GM13977 (cell line): ENCODE results near the gene NQO2.
"Not testable (repeated sequence)": the region's sequence is repeated elsewhere in the genome, so short reads cannot be mapped to it uniquely, and the experiment has no call there.

Experiments
- DNase-seq: peaks from one replicate; pipeline ENCODE4 v3.0.0; 2012; ENCODE audit warnings: low spot score
- CTCF ChIP-seq: IDR thresholded peaks from 2 replicates; pipeline ENCODE4 v1.5.1; 2012; ENCODE audit warnings: mild to moderate bottlenecking, control low read depth; ENCODE audit not compliant: insufficient read depth; ENCODE audit errors: extremely low read depth, missing control alignments
- in situ Hi-C: fragments of 300-500 bp; cut with MboI; formaldehyde crosslinking; loops from one replicate; pipeline ENCODE4 v1.12.0; 2022; ENCODE audit warnings: low sequenced_read_pairs, low pct_unique_long_range_greater_than_20kb, mixed read lengths, inconsistent platforms; ENCODE audit not compliant: unreplicated experiment

NQO2 gene

GRCh38 chr6:2998998-2999617, 586 bp upstream of the NQO2 start:
- DNase-seq: no peak
- in situ Hi-C loops: no loop called here
- no peak for TF ChIP-seq CTCF

GRCh38 chr6:3001146-3001772, 1.6 kb downstream of the NQO2 start:
- no peak for DNase-seq
- no peak for TF ChIP-seq CTCF
- in situ Hi-C loops: no loop called here

GRCh38 chr6:3001773-3002293, 2.1 kb downstream of the NQO2 start:
- in situ Hi-C loops: no loop called here

GRCh38 chr6:3003226-3003625, 3.5 kb downstream of the NQO2 start:
- in situ Hi-C loops, DNase-seq: not testable (repeated sequence)

More at GRCh38 chr6:3001773-3002293, 2.1 kb downstream of the NQO2 start:
- peak; percentile 47 for TF ChIP-seq CTCF
- peak; percentile 74 for DNase-seq

- TF ChIP-seq CTCF: no peak
- no peak for DNase-seq
- in situ Hi-C loops: no loop called here
Observed at GRCh38 chr6:3005077-3005476, 5.4 kb downstream of the NQO2 start.

GRCh38 chr6:3005874-3006273, 6.2 kb downstream of the NQO2 start:
- in situ Hi-C loops: no loop called here

More at GRCh38 chr6:3005874-3006273, 6.2 kb downstream of the NQO2 start:
- TF ChIP-seq CTCF: no peak
- DNase-seq: no peak
